B cell (primary cell): Measurements from ENCODE around the gene ADGRA1.
"Not testable (repeated sequence)": the region's sequence is repeated elsewhere in the genome, so short reads cannot be mapped to it uniquely, and the experiment has no call there.

ENCODE experiments used
- CTCF ChIP-seq: fragments of 200-600 bp; IDR thresholded peaks from one replicate; pipeline ENCODE4 v1.8.0; 2022; ENCODE audit warnings: antibody characterized with exemption, mild to moderate bottlenecking
- EZH2 ChIP-seq: IDR thresholded peaks from 2 replicates; pipeline ENCODE4 v1.6.1; 2012; ENCODE audit warnings: borderline replicate concordance, low read depth, mild to moderate bottlenecking, moderate library complexity, low read length; ENCODE audit not compliant: insufficient read depth, poor library complexity, severe bottlenecking

- not testable (repeated sequence) for TF ChIP-seq CTCF, EZH2
These were observed 23.9 kb downstream of the ADGRA1 start for GRCh38 chr10:133111640-133112039.
